Activated naive CD8-positive, alpha-beta T cell (primary cell): ENCODE measurements around the gene RDH13.

ENCODE experiments used
- H3K27ac Mint-ChIP-seq: one replicate; pipeline ENCODE4 v1.8.0; 2021; ENCODE audit warnings: mixed read lengths
- H3K27me3 Mint-ChIP-seq: one replicate; pipeline ENCODE4 v1.8.0; 2021; ENCODE audit warnings: mixed read lengths
- H3K36me3 Mint-ChIP-seq: one replicate; pipeline ENCODE4 v1.8.0; 2021; ENCODE audit warnings: mixed read lengths
- H3K4me1 Mint-ChIP-seq: one replicate; pipeline ENCODE4 v1.8.0; 2021; ENCODE audit warnings: low read depth, mixed read lengths
- H3K4me3 Mint-ChIP-seq: one replicate; pipeline ENCODE4 v1.8.0; 2021; ENCODE audit warnings: mild to moderate bottlenecking, mixed read lengths
- H3K9me3 Mint-ChIP-seq: one replicate; pipeline ENCODE4 v1.8.0; 2021; ENCODE audit warnings: low read depth, mixed read lengths

The RDH13 gene

DNA sequence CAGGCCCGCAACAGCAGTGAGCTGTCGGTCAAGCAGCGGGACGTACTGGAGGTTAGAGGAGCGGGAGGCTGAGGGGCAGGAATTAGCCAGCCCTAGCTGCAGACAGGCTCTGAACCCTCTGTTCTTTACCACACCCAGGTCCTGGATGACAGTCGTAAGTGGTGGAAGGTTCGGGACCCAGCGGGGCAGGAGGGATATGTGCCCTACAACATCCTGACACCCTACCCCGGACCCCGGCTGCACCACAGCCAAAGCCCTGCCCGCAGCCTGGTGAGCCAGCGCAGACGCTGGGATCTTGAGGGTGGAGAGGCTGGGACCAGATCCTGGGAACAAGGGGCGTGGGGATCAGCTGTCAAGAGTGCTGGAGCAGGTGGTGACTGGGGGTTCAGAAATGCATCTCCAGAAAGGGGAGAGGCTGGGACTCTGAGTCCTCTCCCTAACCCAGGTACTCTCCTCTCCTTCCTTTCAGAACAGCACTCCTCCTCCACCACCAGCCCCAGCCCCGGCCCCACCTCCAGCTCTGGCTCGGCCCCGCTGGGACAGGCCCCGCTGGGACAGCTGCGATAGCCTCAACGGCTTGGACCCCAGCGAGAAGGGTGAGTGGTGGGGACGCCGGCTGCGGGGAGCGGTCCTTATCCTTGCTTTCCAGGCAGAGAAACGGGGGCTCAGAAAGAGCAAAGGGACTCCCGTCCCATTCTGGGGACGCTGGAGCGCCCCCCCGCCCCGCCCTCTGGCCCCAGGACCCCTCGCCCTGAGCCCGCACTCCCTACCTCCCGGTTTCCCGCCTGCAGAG lies 23.2 kb upstream of the RDH13 start:
- H3K9me3 Mint-ChIP-seq = no peaks in the 10 kb centered on the region
- H3K27ac Mint-ChIP-seq = no peak overlapping the region
- peak overlapping the region; percentile 20 for H3K4me3 Mint-ChIP-seq
- H3K27me3 Mint-ChIP-seq = peaks cover 28% of the 10 kb centered on the region
- H3K36me3 Mint-ChIP-seq = no peaks in the 10 kb centered on the region
- peaks cover 27% of the 10 kb centered on the region for H3K4me1 Mint-ChIP-seq

DNA sequence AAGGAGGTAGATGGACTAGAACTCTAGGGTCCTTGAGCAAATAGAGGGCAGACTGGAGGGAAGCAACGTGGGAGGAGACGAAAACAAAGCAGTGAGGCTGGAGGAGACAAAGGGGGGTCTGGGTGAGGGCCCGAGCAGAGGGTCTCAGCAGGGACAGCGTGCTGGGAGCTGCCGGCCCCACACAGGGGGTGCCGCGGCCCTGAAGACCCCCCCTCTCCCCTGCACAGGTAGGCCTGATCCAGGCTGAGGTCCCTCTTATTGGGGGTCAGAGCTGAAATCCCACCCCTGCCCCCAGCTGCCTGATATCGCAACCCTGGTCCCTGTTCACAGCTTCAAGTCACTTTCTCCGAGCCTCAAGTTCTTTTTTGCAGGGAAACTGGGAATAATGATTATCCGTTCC lies 21.5 kb upstream of the RDH13 start:
- Mint-ChIP-seq H3K27ac (no peak overlapping the region), H3K9me3 (no peaks in the 10 kb centered on the region), H3K4me3 (no peak overlapping the region), H3K4me1 (peaks cover 38% of the 10 kb centered on the region), H3K27me3 (peaks cover 32% of the 10 kb centered on the region), H3K36me3 (no peaks in the 10 kb centered on the region)

DNA sequence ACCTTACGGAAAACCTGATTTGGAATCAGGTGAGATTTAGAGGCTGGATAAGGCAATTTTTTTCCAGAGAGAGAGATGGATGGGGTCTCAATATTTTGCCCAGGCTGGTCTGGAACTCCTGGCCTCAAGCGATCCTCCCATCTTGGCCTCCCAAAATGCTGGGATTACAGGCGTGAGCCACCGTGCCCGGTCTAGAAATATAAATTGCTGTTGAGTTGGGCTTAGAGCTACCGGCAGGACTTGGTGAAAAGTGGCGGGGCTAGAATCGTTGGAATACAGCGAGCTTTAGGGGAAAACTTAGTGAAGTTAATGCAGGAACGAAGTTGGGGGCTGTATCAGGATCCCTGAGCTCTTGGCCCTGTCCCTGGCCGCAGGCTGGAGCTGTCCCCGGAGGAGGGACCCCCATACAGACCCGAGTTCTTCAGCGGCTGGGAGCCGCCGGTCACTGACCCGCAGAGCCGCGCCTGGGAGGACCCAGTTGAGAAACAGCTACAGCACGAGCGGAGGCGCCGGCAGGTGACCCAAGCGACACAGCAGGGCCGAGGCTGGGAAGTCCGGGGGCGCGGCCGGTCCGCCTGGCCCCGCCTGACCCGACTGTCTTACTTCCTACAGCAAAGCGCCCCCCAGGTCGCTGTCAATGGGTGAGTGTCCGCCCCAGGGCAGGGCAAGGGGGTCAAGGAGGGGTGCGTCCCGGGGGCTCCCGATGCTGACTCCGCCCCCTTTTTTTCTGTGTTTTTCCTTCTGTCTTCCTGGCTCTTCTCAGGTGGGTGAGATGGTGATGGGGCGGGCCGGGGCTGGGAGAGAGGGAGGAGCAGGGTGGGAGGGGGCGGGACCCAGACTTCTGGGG lies 20.3 kb upstream of the RDH13 start:
- no peaks in the 10 kb centered on the region for H3K9me3 Mint-ChIP-seq
- H3K4me1 Mint-ChIP-seq = peaks cover 31% of the 10 kb centered on the region
- peaks cover 28% of the 10 kb centered on the region for H3K27me3 Mint-ChIP-seq
- H3K27ac Mint-ChIP-seq = no peak overlapping the region
- H3K4me3 Mint-ChIP-seq = no peak overlapping the region
- H3K36me3 Mint-ChIP-seq = no peaks in the 10 kb centered on the region

DNA sequence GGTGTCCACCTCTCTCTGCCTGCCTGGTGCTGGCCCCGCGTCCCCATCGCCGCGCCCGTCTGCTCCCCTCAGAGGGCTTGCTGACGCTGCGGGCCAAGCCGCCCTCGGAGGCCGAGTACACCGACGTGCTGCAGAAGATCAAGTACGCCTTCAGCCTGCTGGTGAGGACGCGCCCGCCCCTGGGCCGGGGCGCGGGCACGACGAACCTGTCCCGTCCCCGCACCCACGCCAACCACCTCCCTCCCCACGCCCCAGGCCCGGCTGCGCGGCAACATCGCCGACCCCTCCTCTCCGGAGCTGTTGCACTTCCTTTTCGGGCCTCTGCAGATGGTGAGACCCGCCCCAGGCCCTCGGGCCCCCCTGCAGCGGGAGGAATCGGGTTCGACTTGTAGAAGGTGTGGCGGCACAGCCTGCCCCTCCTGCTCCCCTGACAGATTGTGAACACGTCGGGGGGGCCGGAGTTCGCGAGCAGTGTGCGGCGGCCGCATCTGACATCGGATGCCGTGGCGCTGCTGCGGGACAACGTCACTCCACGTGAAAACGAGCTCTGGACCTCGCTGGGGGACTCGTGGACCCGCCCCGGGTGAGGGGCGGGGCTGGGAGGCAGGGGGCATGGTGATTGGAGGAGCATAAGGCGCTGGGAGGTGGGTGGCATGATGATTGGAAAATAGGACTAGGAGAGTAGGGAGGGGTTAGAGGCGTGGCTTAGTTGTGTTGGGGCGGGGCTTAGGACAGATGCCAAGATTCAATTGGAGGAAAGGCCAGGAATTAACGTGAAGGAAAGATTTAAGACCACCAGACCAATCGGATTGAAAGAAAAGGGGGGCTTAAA lies 19.3 kb upstream of the RDH13 start:
- H3K36me3 Mint-ChIP-seq = no peaks in the 10 kb centered on the region
- H3K9me3 Mint-ChIP-seq = no peaks in the 10 kb centered on the region
- H3K4me1 Mint-ChIP-seq = peaks cover 23% of the 10 kb centered on the region
- peaks cover 20% of the 10 kb centered on the region for H3K27me3 Mint-ChIP-seq
- peak overlapping the region; percentile 71 for H3K4me3 Mint-ChIP-seq
- no peak overlapping the region for H3K27ac Mint-ChIP-seq

DNA sequence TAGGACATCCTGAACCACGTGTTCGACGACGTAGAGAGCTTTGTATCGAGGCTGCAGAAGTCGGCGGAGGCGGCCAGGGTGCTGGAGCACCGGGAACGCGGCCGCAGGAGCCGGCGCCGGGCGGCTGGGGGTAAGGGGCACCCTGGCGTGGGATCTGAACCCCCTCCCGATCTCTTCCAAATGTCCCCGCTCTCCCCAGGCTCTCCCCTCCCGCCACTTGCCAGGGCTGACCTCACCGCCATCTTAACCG lies 18.7 kb upstream of the RDH13 start:
- Mint-ChIP-seq H3K9me3 (no peaks in the 10 kb centered on the region), H3K4me1 (peaks cover 18% of the 10 kb centered on the region), H3K4me3 (peak overlapping the region; percentile 80), H3K36me3 (no peaks in the 10 kb centered on the region), H3K27ac (no peak overlapping the region), H3K27me3 (peaks cover 25% of the 10 kb centered on the region)

GRCh38 chr19:55080968-55081769 lies 18.2 kb upstream of the RDH13 start:
- Mint-ChIP-seq H3K36me3 (no peaks in the 10 kb centered on the region), H3K9me3 (no peaks in the 10 kb centered on the region), H3K27ac (no peak overlapping the region), H3K4me1 (peaks cover 18% of the 10 kb centered on the region), H3K4me3 (peak overlapping the region; percentile 80), H3K27me3 (peaks cover 26% of the 10 kb centered on the region)

- Mint-ChIP-seq H3K4me1 (peaks cover 18% of the 10 kb centered on the region), H3K4me3 (peak overlapping the region; percentile 80), H3K9me3 (no peaks in the 10 kb centered on the region), H3K36me3 (no peaks in the 10 kb centered on the region), H3K27me3 (peaks cover 25% of the 10 kb centered on the region), H3K27ac (no peak overlapping the region)
Observed at GRCh38 chr19:55080121-55080967, 17.4 kb upstream of the RDH13 start.

GRCh38 chr19:55079400-55080038 lies 16.6 kb upstream of the RDH13 start:
- peak overlapping the region; percentile 51 for H3K4me3 Mint-ChIP-seq
- no peaks in the 10 kb centered on the region for H3K9me3 Mint-ChIP-seq
- H3K4me1 Mint-ChIP-seq = peaks cover 18% of the 10 kb centered on the region
- no peaks in the 10 kb centered on the region for H3K36me3 Mint-ChIP-seq
- peaks cover 28% of the 10 kb centered on the region for H3K27me3 Mint-ChIP-seq
- no peak overlapping the region for H3K27ac Mint-ChIP-seq

GRCh38 chr19:55078996-55079395 lies 16.0 kb upstream of the RDH13 start:
- peaks cover 2% of the 10 kb centered on the region for H3K36me3 Mint-ChIP-seq

GRCh38 chr19:55077106-55077505 lies 14.2 kb upstream of the RDH13 start:
- Mint-ChIP-seq H3K27me3 (peaks cover 29% of the 10 kb centered on the region), H3K36me3 (peaks cover 2% of the 10 kb centered on the region), H3K9me3 (no peaks in the 10 kb centered on the region)

More at GRCh38 chr19:55078996-55079395, 16.0 kb upstream of the RDH13 start:
- Mint-ChIP-seq H3K27me3 (peaks cover 27% of the 10 kb centered on the region), H3K27ac (no peak overlapping the region), H3K4me1 (peaks cover 18% of the 10 kb centered on the region), H3K9me3 (no peaks in the 10 kb centered on the region), H3K4me3 (peak overlapping the region; percentile 51)

GRCh38 chr19:55076321-55076720 lies 13.4 kb upstream of the RDH13 start:
- H3K9me3 Mint-ChIP-seq = no peaks in the 10 kb centered on the region
- H3K4me3 Mint-ChIP-seq = no peak overlapping the region
- peaks cover 33% of the 10 kb centered on the region for H3K27me3 Mint-ChIP-seq
- peaks cover 13% of the 10 kb centered on the region for H3K4me1 Mint-ChIP-seq
- H3K36me3 Mint-ChIP-seq = peaks cover 2% of the 10 kb centered on the region
- no peak overlapping the region for H3K27ac Mint-ChIP-seq

More at GRCh38 chr19:55077106-55077505, 14.2 kb upstream of the RDH13 start:
- peaks cover 15% of the 10 kb centered on the region for H3K4me1 Mint-ChIP-seq
- H3K27ac Mint-ChIP-seq = no peak overlapping the region
- H3K4me3 Mint-ChIP-seq = no peak overlapping the region

GRCh38 chr19:55075371-55075998 lies 12.5 kb upstream of the RDH13 start, which contains the start of gene EPS8L1:
TSS of gene EPS8L1 (plus strand) at chr19:55075869. CDS start at chr19:55076445, 576 bp downstream.
- Mint-ChIP-seq H3K27me3 (peaks cover 33% of the 10 kb centered on the region), H3K4me3 (no peak within 1 kb of the TSS), H3K27ac (no peak within 1 kb of the TSS), H3K4me1 (peaks cover 7% of the 10 kb centered on the region), H3K36me3 (peaks cover 2% of the 10 kb centered on the region), H3K9me3 (no peaks in the 10 kb centered on the region)

DNA sequence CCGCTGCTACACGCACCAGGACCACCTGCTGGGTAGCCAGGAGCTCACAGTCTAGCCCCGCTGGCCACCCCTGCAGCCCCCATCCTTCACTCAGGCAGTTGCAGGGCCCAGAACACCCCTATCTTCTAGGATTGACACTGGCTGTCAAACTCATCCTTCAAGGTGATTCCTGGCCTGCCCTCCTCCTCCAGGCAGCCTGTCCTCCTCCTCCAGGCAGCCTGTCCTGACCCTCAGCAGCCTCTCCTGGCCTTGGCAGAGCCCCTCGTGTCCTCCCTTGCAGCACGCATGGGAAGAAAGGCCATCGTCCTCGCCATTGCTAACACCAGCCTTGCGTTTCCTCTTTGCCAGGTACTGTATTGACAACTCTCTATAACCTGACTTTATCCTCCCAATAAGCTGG lies 9.0 kb upstream of the RDH13 start:
- Mint-ChIP-seq H3K4me1 (peaks cover 9% of the 10 kb centered on the region), H3K36me3 (peaks cover 2% of the 10 kb centered on the region), H3K9me3 (no peaks in the 10 kb centered on the region), H3K27me3 (peaks cover 48% of the 10 kb centered on the region), H3K4me3 (no peak overlapping the region), H3K27ac (no peak overlapping the region)
